Stomach (tissue), 9 donors: Measurements from ENCODE around the gene FAM81A. TPM values are rescaled to one million over a fixed set of nuclear protein-coding genes. Genes with fewer than 3 reads are reported as not detected.
A peak's percentile ranks its signal among the peaks of the same experiment; 100 is the strongest.

ENCODE experiments used
- DNase-seq, 2 donors: peaks; one replicate each; pipeline versions ENCODE4 v3.0.0 to v3.0.0-alpha.2; 2013 to 2019
- H3K27ac ChIP-seq, 5 donors: fragments of 200-600 bp in 4 of 5; sonication (generic) in 4 of 5; one replicate each; pipeline ENCODE4 v1.5.1; 2013 to 2019; ENCODE audit warnings: mild to moderate bottlenecking in 1 of 5, moderate library complexity in 1 of 5
- H3K27me3 ChIP-seq, 3 donors: fragments of 200-600 bp; sonication (generic); one replicate each; pipeline ENCODE4 v1.5.1; 2017 to 2019; ENCODE audit warnings: mixed run types in 1 of 3
- H3K36me3 ChIP-seq, 4 donors: fragments of 200-600 bp; sonication (generic); 1 replicate in 3 of 4; 2 replicates in 1 of 4; pipeline ENCODE4 v1.5.1; 2016 to 2019
- H3K4me1 ChIP-seq, 4 donors: fragments of 200-600 bp; sonication (generic); one replicate each; pipeline ENCODE4 v1.5.1; 2016 to 2019
- H3K4me3 ChIP-seq, 4 donors: fragments of 200-600 bp; sonication (generic) in 3 of 4; one replicate each; pipeline ENCODE4 v1.5.1; 2016 to 2019; ENCODE audit warnings: mild to moderate bottlenecking in 1 of 4
- H3K9me3 ChIP-seq, 4 donors: fragments of 200-600 bp; sonication (generic); one replicate each; pipeline ENCODE4 v1.5.1; 2016 to 2019
- CTCF ChIP-seq, 7 experiments: fragments of 450-650 bp in 4 of 7; fragments of 200-600 bp in 3 of 7; sonication (generic) in 3 of 7; IDR thresholded peaks; one replicate each; pipeline ENCODE4 v1.5.1; 2016 to 2019; ENCODE audit warnings: antibody characterized with exemption in 7 of 7, control low read depth in 2 of 7, mild to moderate bottlenecking in 1 of 7
- EP300 ChIP-seq: sonication (generic); formaldehyde crosslinking; IDR thresholded peaks from one replicate; pipeline ENCODE4 v1.6.1; 2017; ENCODE audit warnings: antibody characterized with exemption
- POLR2A ChIP-seq, 4 donors: fragments of 450-650 bp; IDR thresholded peaks; one replicate each; pipeline ENCODE4 v1.6.1; 2016; ENCODE audit warnings: antibody characterized with exemption in 4 of 4, control low read depth in 2 of 4, mild to moderate bottlenecking in 1 of 4, moderate library complexity in 1 of 4
- POLR2AphosphoS5 ChIP-seq, 3 donors: sonication (generic); formaldehyde crosslinking; IDR thresholded peaks; one replicate each; pipeline ENCODE4 v1.6.1; 2016; ENCODE audit warnings: antibody characterized with exemption in 3 of 3
- whole genome bisulfite sequencing, 5 donors: extraction: QIAGEN DNeasy Blood & Tissue Kit in 3 of 5; methylation state at CpG; one replicate each; pipeline versions ENCODE4 v1.1.5 to v1.1.7; 2013 to 2018; 5-methylcytosine and 5-hydroxymethylcytosine counted together
- intact Hi-C: fragments of 100-400 bp; cut with DNase I; formaldehyde crosslinking; loops from one replicate; pipeline ENCODE4 v1.15.1; 2023; ENCODE audit warnings: low total_unique reads
- polyA plus RNA-seq, 3 donors: library from polyadenylated mRNA; stranded (reverse); fragments of 200-250 nt; gene quantifications; one replicate each; pipeline ENCODE4 v1.2.3, GENCODE V29; 2013
- small RNA-seq, 4 donors: library from RNA; depleted of rRNA; stranded (forward); fragments of <200 nt; gene quantifications; one replicate each; pipeline ENCODE3, GENCODE V24; 2016
- total RNA-seq, 5 donors: library from RNA; depleted of rRNA; stranded (reverse); fragments of >200 nt; gene quantifications; one replicate each; pipeline versions ENCODE4 v1.1.0 to v1.2.3, GENCODE V29; 2014 to 2016
- donor health status: healthy with polysubstance abuse.
- donor health status: Bipolar disorder and iron deficiency.
- donor health status: healthy.

The FAM81A gene
- total and polyA plus RNA-seq, 8 donors = 0.14 to 5.4 (median 0.84) TPM; not detected in 2

GRCh38 chr15:59570315-59570714 lies 132.3 kb downstream of the FAM81A start:
- 46 to 61% (median 52%) methylated on average over 3 of the region's 3 CpGs for WGBS, 5 donors
- Histone ChIP-seq H3K4me1 (peaks cover 0 to 30% (median 3%) of the 10 kb centered on the region in 4 donors), H3K36me3 (no peaks in the 10 kb centered on the region), H3K27me3 (no peaks in the 10 kb centered on the region), H3K27ac (peak overlapping the region in 3 of 5 donors; percentile 37 to 73 (median 70)), H3K9me3 (peaks cover 0 to 7% (median 5%) of the 10 kb centered on the region in 4 donors), H3K4me3 (no peak overlapping the region)
- peak in 1 of 2 donors; percentile 55 for DNase-seq
- intact Hi-C loops = no loop called here
- TF ChIP-seq CTCF (IDR thresholded peaks at IDR 0.05) (no peak), POLR2AphosphoS5 (IDR thresholded peaks at IDR 0.05) (peak in 1 of 3 donors; percentile 17)

GRCh38 chr15:59571606-59572005 lies 133.6 kb downstream of the FAM81A start:
- Histone ChIP-seq H3K9me3 (no peaks in the 10 kb centered on the region), H3K27ac (peak overlapping the region in 1 of 5 donors; percentile 70), H3K36me3 (no peaks in the 10 kb centered on the region), H3K27me3 (no peaks in the 10 kb centered on the region), H3K4me3 (no peak overlapping the region), H3K4me1 (peaks cover 0 to 25% (median 3%) of the 10 kb centered on the region in 4 donors)
- TF ChIP-seq CTCF (IDR thresholded peaks at IDR 0.05) (no peak), POLR2A (IDR thresholded peaks at IDR 0.05) (no peak), POLR2AphosphoS5 (IDR thresholded peaks at IDR 0.05) (no peak), EP300 (no peak)
- intact Hi-C loops = no loop called here
- 38 to 70% (median 58%) methylated on average over 6 of the region's 6 CpGs for WGBS, 5 donors
- no peak for DNase-seq

Small RNAs within 50 kb of the gene (small RNA-seq; reads per million reads assigned to genes)
- 0 reads per million in 4 donors for gene RF00019

Other genes with a start within 250 kb of the FAM81A start
- gene LDHAL6B, start 231.3 kb upstream of the FAM81A start, total RNA-seq = not detected
- gene LDHAL6B, start 231.3 kb upstream of the FAM81A start, polyA plus RNA-seq = not detected
- gene MYO1E, start 65.3 kb upstream of the FAM81A start, total RNA-seq = 100 to 1,000 TPM in 2 of 5 donors, 10 to 100 TPM in 3; 33.5 to 380 (median 70.6) TPM
- 10 to 100 TPM; 15.1 to 25.0 (median 15.7) TPM for gene MYO1E, start 65.3 kb upstream of the FAM81A start, polyA plus RNA-seq
- gene GCNT3, start 173.6 kb downstream of the FAM81A start, total RNA-seq = 10 to 100 TPM in 4 of 5 donors, 1 to 10 TPM in 1; 4.8 to 22.0 (median 16.9) TPM
- gene GCNT3, start 173.6 kb downstream of the FAM81A start, polyA plus RNA-seq = 1 to 10 TPM; 4.9 to 8.2 (median 6.1) TPM
- gene GTF2A2, start 219.3 kb downstream of the FAM81A start, total RNA-seq = 10 to 100 TPM in 4 of 5 donors, 1 to 10 TPM in 1; 1.2 to 30.8 (median 14.5) TPM
- gene GTF2A2, start 219.3 kb downstream of the FAM81A start, polyA plus RNA-seq = 10 to 100 TPM; 60.7 to 82.9 (median 76.5) TPM